NCI-H748 (cell line): ENCODE data around the gene ATF6.

Experiments used
- DNase-seq: peaks from one replicate; lab custom pipeline; 2025; ENCODE audit not compliant: unreplicated experiment; lab: John Stamatoyannopoulos, UW

The ATF6 gene

GRCh38 chr1:161933592-161934588, 167.8 kb downstream of the ATF6 start:
- no peak for DNase-seq

GRCh38 chr1:161935264-161935663, 169.1 kb downstream of the ATF6 start:
- no peak for DNase-seq

- no peak for DNase-seq
Measured at GRCh38 chr1:161936786-161937185, 170.7 kb downstream of the ATF6 start.

- DNase-seq: no peak
Measured at GRCh38 chr1:161940866-161941591, 174.9 kb downstream of the ATF6 start.

GRCh38 chr1:161941726-161942436, 175.8 kb downstream of the ATF6 start:
- DNase-seq: no peak

- DNase-seq: no peak
Measured at GRCh38 chr1:161943737-161944136, 177.6 kb downstream of the ATF6 start.

- no peak for DNase-seq
Measured at GRCh38 chr1:161944381-161944780, 178.3 kb downstream of the ATF6 start.

GRCh38 chr1:161945306-161946060, 179.4 kb downstream of the ATF6 start:
- DNase-seq: no peak

- no peak for DNase-seq
Measured at GRCh38 chr1:161946071-161946987, 180.2 kb downstream of the ATF6 start.

GRCh38 chr1:161948435-161948834, 182.3 kb downstream of the ATF6 start:
- no peak for DNase-seq

- DNase-seq: no peak
Measured at GRCh38 chr1:161949548-161949947, 183.4 kb downstream of the ATF6 start.

- DNase-seq: no peak
Measured at GRCh38 chr1:161950377-161950776, 184.3 kb downstream of the ATF6 start.

GRCh38 chr1:161951646-161952045, 185.5 kb downstream of the ATF6 start:
- DNase-seq: no peak

GRCh38 chr1:161952607-161953172, 186.6 kb downstream of the ATF6 start:
- DNase-seq: no peak

- DNase-seq: no peak
Measured at GRCh38 chr1:161953256-161953920, 187.3 kb downstream of the ATF6 start.

GRCh38 chr1:161954050-161954449, 187.9 kb downstream of the ATF6 start:
- no peak for DNase-seq

- DNase-seq: no peak
Measured at GRCh38 chr1:161954466-161954865, 188.3 kb downstream of the ATF6 start.

- DNase-seq: no peak
Measured at GRCh38 chr1:161955606-161956005, 189.5 kb downstream of the ATF6 start.

- no peak for DNase-seq
Measured at GRCh38 chr1:161956097-161956496, 190.0 kb downstream of the ATF6 start.
